Neural cell (in vitro differentiated cells): ENCODE results near the gene CPA2.

ENCODE experiments used
- CTCF ChIP-seq: fragments of 450-650 bp; IDR thresholded peaks from 2 replicates; pipeline ENCODE4 v1.5.1; 2014; ENCODE audit warnings: antibody characterized with exemption, mild to moderate bottlenecking, moderate library complexity; ENCODE audit not compliant: poor library complexity, severe bottlenecking
- EP300 ChIP-seq: fragments of 450-650 bp; conservative IDR thresholded peaks from 2 replicates; pipeline ENCODE4 v1.6.1; 2014; ENCODE audit warnings: antibody characterized with exemption, mild to moderate bottlenecking, moderate library complexity; ENCODE audit not compliant: poor library complexity, severe bottlenecking
- EZH2 ChIP-seq: fragments of 200-600, 300-800 bp; shearing (Covaris generic), sonication (generic); IDR thresholded peaks from 2 replicates; pipeline ENCODE4 v1.6.1; 2014; ENCODE audit warnings: antibody characterized with exemption, low read length, borderline replicate concordance, mild to moderate bottlenecking; ENCODE audit not compliant: insufficient read depth, poor library complexity, severe bottlenecking
- POLR2AphosphoS5 ChIP-seq: IDR thresholded peaks from 2 replicates; pipeline ENCODE4 v1.6.1; 2012
- RAD21 ChIP-seq: fragments of 450-650 bp; conservative IDR thresholded peaks from 2 replicates; pipeline ENCODE4 v1.6.1; 2014; ENCODE audit warnings: antibody characterized with exemption, mild to moderate bottlenecking, moderate library complexity
- REST ChIP-seq: IDR thresholded peaks from 2 replicates; pipeline ENCODE4 v1.6.1; 2012; ENCODE audit warnings: borderline replicate concordance
- TAF1 ChIP-seq: IDR thresholded peaks from 2 replicates; pipeline ENCODE4 v1.6.1; 2012; ENCODE audit warnings: low read depth

- no peak for TF ChIP-seq CTCF
- TF ChIP-seq EZH2 = no peak
- TF ChIP-seq TAF1 = no peak
- no peak for TF ChIP-seq EP300
- no peak for TF ChIP-seq POLR2AphosphoS5
- no peak for TF ChIP-seq RAD21
- TF ChIP-seq REST = no peak
Measured at GRCh38 chr7:130274296-130274695, 7.6 kb downstream of the CPA2 start.
